Left ventricle myocardium inferior (tissue), 1 donor: ENCODE data around the gene C11orf71. TPM values are rescaled to one million over a fixed set of nuclear protein-coding genes. Genes with fewer than 3 reads are reported as not detected.

Experiments
- DNase-seq: peaks from one replicate; pipeline ENCODE4 v3.0.0-alpha.2; 2020
- H3K27ac ChIP-seq: fragments of 200-600 bp; replicated peaks from 2 replicates; pipeline ENCODE4 v1.8.0; 2021
- H3K27me3 ChIP-seq: fragments of 200-600 bp; 2 replicates; pipeline ENCODE4 v1.8.0; 2021; ENCODE audit warnings: low read depth
- H3K36me3 ChIP-seq: fragments of 200-600 bp; 2 replicates; pipeline ENCODE4 v1.8.0; 2021
- H3K4me1 ChIP-seq: fragments of 200-600 bp; 2 replicates; pipeline ENCODE4 v1.8.0; 2021
- H3K4me3 ChIP-seq: fragments of 200-600 bp; 2 replicates; pipeline ENCODE4 v1.8.0; 2021; ENCODE audit warnings: mild to moderate bottlenecking, moderate library complexity
- H3K9me3 ChIP-seq: fragments of 200-600 bp; replicated peaks from 2 replicates; pipeline ENCODE4 v1.8.0; 2021
- intact Hi-C: fragments of 100-400 bp; cut with micrococcal nuclease; formaldehyde crosslinking; loops from one replicate; pipeline ENCODE4 v1.11.0; 2022
- total RNA-seq: library from RNA; stranded (reverse); fragmentation: NEBNext Ultra II Directional; extraction: Animal tissue kit (Norgen Biotek cat#: 25700); gene quantifications from one replicate; pipeline ENCODE4 v1.2.1, GENCODE V29; 2021
- TF ChIP-seq, protein P1 (sequence below): fragments of 200-600 bp; IDR thresholded peaks from 2 replicates; pipeline ENCODE4 v1.8.0; 2021; ENCODE audit warnings: antibody characterized with exemption, mild to moderate bottlenecking, borderline replicate concordance
- donor health status: DM: no; HTN: yes; CAD: no; lungs with severe emphysema.

Gene C11orf71
- total RNA-seq, 1 donor from 2014 or later = 10.5 TPM

DNA sequence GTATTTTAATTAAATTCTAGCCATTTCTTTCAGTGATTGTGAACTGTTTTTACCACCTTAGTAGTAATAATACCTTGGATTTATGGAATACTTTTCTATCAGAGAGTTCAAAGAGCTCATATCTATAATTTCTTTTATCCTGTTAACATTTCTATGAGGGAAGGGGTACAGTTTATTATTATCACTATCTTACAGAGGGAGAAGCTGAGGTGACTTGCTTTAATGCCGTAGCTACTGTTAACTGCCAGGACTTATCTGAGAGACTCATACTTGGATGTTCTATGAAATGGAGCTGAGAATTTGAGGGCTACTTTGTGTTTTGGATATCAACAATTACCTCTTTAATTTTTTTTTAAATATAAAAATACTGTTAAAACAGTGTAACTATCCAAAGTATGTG, 42.2 kb upstream of the C11orf71 start:
- H3K4me1 ChIP-seq = peaks cover 71% of the 10 kb centered on the region
- intact Hi-C loops = no loop called here

GRCh38 chr11:114441921-114442320, 41.6 kb upstream of the C11orf71 start:
- Histone ChIP-seq H3K36me3 (peaks cover 22% of the 10 kb centered on the region), H3K4me3 (no peak overlapping the region), H3K4me1 (peaks cover 66% of the 10 kb centered on the region), H3K27me3 (no peaks in the 10 kb centered on the region), H3K9me3 (no peaks in the 10 kb centered on the region), H3K27ac (peak overlapping the region; percentile 91)
- TF ChIP-seq, protein P1, sequence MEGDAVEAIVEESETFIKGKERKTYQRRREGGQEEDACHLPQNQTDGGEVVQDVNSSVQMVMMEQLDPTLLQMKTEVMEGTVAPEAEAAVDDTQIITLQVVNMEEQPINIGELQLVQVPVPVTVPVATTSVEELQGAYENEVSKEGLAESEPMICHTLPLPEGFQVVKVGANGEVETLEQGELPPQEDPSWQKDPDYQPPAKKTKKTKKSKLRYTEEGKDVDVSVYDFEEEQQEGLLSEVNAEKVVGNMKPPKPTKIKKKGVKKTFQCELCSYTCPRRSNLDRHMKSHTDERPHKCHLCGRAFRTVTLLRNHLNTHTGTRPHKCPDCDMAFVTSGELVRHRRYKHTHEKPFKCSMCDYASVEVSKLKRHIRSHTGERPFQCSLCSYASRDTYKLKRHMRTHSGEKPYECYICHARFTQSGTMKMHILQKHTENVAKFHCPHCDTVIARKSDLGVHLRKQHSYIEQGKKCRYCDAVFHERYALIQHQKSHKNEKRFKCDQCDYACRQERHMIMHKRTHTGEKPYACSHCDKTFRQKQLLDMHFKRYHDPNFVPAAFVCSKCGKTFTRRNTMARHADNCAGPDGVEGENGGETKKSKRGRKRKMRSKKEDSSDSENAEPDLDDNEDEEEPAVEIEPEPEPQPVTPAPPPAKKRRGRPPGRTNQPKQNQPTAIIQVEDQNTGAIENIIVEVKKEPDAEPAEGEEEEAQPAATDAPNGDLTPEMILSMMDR = no peak
- intact Hi-C loops = no loop called here
- DNase-seq = no peak

More for the DNA sequence above, 42.2 kb upstream of the C11orf71 start:
- Histone ChIP-seq H3K4me3 (no peak overlapping the region), H3K27me3 (no peaks in the 10 kb centered on the region), H3K9me3 (no peaks in the 10 kb centered on the region), H3K27ac (no peak overlapping the region), H3K36me3 (peaks cover 22% of the 10 kb centered on the region)
- TF ChIP-seq, protein P1 = no peak
- DNase-seq = no peak

DNA sequence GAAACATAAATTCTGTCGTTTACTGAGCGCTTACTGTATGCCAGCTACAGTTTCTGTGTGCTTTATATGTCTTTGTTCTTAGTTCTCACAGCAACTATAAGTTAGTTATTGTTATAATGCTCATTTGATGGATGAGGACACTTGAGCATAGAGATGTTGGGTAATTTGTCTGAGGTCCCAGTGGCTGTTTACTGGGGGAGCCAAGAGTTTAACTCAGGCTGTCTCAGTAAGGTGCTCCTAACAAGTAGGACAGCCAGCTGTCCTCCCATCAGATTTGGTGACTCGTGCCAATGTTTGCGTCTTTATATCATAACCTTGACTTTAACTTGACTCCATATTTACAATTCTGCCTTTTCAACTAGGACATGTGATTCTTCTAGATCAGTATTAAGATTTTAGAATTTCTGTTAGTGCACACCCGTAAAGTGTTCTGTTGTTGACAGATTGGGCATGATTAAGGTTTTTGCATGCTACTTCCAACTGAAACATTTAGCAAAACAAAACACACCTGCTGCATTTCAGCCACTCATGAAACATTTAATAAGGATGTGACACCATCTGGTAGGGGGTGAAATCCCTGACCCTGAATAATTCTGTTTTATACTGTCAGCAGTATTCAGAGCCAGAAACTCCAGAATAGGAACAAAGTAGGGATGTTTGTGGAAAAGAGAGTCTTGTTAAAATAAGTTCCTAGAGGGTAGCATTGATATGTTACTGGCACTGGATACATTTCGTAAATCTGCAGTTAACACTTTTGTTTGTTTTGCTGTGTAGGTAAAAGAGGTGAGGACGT, 40.9 kb upstream of the C11orf71 start:
- intact Hi-C loops = no loop called here
- peaks cover 66% of the 10 kb centered on the region for H3K4me1 ChIP-seq

GRCh38 chr11:114440121-114440860, 40.0 kb upstream of the C11orf71 start:
- Histone ChIP-seq H3K27me3 (no peaks in the 10 kb centered on the region), H3K27ac (peak overlapping the region; percentile 91), H3K9me3 (no peaks in the 10 kb centered on the region), H3K36me3 (peaks cover 13% of the 10 kb centered on the region), H3K4me3 (peak overlapping the region; percentile 90), H3K4me1 (peaks cover 66% of the 10 kb centered on the region)
- no peak for DNase-seq
- intact Hi-C loops = no loop called here
- TF ChIP-seq, protein P1 = no peak

More for the DNA sequence above, 40.9 kb upstream of the C11orf71 start:
- no peaks in the 10 kb centered on the region for H3K9me3 ChIP-seq
- DNase-seq = no peak
- H3K36me3 ChIP-seq = peaks cover 16% of the 10 kb centered on the region
- peak overlapping the region; percentile 90 for H3K4me3 ChIP-seq
- no peaks in the 10 kb centered on the region for H3K27me3 ChIP-seq
- TF ChIP-seq, protein P1 = no peak
- H3K27ac ChIP-seq = peak overlapping the region; percentile 91

- TF ChIP-seq, protein P1 = peak; percentile 40
- Histone ChIP-seq H3K4me1 (peaks cover 58% of the 10 kb centered on the region), H3K27me3 (no peaks in the 10 kb centered on the region), H3K36me3 (peaks cover 7% of the 10 kb centered on the region), H3K27ac (peak within 1 kb of the TSS; percentile 91), H3K9me3 (no peaks in the 10 kb centered on the region), H3K4me3 (peak within 1 kb of the TSS; percentile 90)
- DNase-seq = peak; percentile 96
- intact Hi-C loops = no loop called here
Observed at GRCh38 chr11:114439229-114440120, 39.2 kb upstream of the C11orf71 start, which contains the start of gene REXO2. TSS of gene REXO2 (plus strand) at chr11:114439467. CDS start at chr11:114439529, 62 bp downstream.
